ENCODE measurements around the gene CLSTN1.

The CLSTN1 gene

DNA sequence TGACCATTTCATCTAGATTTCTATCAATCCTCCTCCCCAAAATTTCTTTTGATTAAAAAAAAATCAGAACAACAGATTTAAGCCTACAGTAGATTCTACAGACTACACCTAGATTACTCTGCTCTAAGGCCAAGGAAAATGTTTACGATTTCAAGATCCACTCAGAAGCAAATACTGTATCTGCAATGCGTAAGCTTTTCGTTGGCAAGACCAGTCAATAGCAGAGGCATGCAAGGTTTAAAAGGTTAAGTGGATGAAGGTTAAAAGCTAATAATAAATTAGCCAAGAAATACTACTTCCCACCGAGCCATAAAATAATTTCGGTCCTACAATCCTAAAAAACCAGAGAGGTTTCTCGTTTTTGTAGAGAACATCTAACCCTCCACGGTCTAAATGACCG is 1.3 kb downstream of the CLSTN1 start:
- H3K9ac ChIP-seq (ENCODE audit: low read length), result peak overlapping the region; percentile 97
- no peaks in the 10 kb centered on the region for H3K9me2 ChIP-seq (replicated peaks; ENCODE audit: insufficient read depth, low read length)
- peaks cover 56% of the 10 kb centered on the region for H3F3A ChIP-seq (ENCODE audit: insufficient read depth)
- H3K4me3 ChIP-seq (ENCODE audit: insufficient read depth, low read length, poor library complexity, severe bottlenecking), result peak overlapping the region; percentile 89
- H3K79me2 ChIP-seq (ENCODE audit: insufficient read depth, low read length), result peaks cover 59% of the 10 kb centered on the region
- H3K27ac ChIP-seq (ENCODE audit: low read depth, low read length), result peak overlapping the region; percentile 90
- no peak for TF ChIP-seq EZH2phosphoT487 (conservative IDR thresholded peaks at IDR 0.05; ENCODE audit: low read length)
- TF ChIP-seq, protein P1, sequence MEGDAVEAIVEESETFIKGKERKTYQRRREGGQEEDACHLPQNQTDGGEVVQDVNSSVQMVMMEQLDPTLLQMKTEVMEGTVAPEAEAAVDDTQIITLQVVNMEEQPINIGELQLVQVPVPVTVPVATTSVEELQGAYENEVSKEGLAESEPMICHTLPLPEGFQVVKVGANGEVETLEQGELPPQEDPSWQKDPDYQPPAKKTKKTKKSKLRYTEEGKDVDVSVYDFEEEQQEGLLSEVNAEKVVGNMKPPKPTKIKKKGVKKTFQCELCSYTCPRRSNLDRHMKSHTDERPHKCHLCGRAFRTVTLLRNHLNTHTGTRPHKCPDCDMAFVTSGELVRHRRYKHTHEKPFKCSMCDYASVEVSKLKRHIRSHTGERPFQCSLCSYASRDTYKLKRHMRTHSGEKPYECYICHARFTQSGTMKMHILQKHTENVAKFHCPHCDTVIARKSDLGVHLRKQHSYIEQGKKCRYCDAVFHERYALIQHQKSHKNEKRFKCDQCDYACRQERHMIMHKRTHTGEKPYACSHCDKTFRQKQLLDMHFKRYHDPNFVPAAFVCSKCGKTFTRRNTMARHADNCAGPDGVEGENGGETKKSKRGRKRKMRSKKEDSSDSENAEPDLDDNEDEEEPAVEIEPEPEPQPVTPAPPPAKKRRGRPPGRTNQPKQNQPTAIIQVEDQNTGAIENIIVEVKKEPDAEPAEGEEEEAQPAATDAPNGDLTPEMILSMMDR (IDR thresholded peaks at IDR 0.05; ENCODE audit: insufficient read depth, low read length, poor library complexity, severe bottlenecking), result no peak
- peaks cover 10% of the 10 kb centered on the region; the same call in 1 of the 2 replicates for H4K20me1 ChIP-seq (ENCODE audit: low read depth, low read length)
- H3K27me3 ChIP-seq (ENCODE audit: low read length), result no peaks in the 10 kb centered on the region
- peak overlapping the region; percentile 94 for H3K4me2 ChIP-seq (ENCODE audit: low read depth, low read length, poor library complexity, severe bottlenecking)
- H2AFZ ChIP-seq (ENCODE audit: low read depth, low read length, severe bottlenecking), result no peak overlapping the region
- H3K36me3 ChIP-seq (ENCODE audit: low read length), result peaks cover 15% of the 10 kb centered on the region
- no peaks in the 10 kb centered on the region for H3K9me3 ChIP-seq (ENCODE audit: insufficient read depth, low read length)

DNA sequence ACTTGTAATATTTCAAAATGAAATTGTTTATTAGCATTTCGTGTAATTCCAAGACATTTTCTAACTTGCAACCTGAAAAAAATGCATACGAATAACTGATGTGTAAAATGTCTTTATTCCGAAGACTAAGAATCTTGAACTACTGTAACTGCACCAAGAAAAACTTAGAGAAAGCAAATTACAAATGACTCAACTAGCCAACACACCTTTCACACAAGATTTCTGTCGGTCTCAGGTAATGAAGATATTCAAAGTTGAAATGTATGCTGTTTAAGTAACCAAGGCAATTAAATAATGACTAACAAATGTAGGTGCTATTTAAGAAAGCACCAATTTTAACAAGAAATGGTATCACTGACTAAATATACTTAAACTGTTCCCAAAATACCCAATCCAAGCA is 2.1 kb downstream of the CLSTN1 start:
- Histone ChIP-seq H3K9me3 (ENCODE audit: insufficient read depth, low read length) (no peaks in the 10 kb centered on the region), H3K27ac (ENCODE audit: low read depth, low read length) (peak overlapping the region; percentile 90), H2AFZ (ENCODE audit: low read depth, low read length, severe bottlenecking) (no peak overlapping the region), H3K4me2 (ENCODE audit: low read depth, low read length, poor library complexity, severe bottlenecking) (peak overlapping the region; percentile 94), H3K4me3 (ENCODE audit: insufficient read depth, low read length, poor library complexity, severe bottlenecking) (peak overlapping the region; percentile 89), H3K79me2 (ENCODE audit: insufficient read depth, low read length) (peaks cover 67% of the 10 kb centered on the region), H3K9ac (ENCODE audit: low read length) (peak overlapping the region; percentile 97), H3K36me3 (ENCODE audit: low read length) (peaks cover 15% of the 10 kb centered on the region), H3K27me3 (ENCODE audit: low read length) (no peaks in the 10 kb centered on the region), H3F3A (ENCODE audit: insufficient read depth) (peaks cover 61% of the 10 kb centered on the region), H4K20me1 (ENCODE audit: low read depth, low read length) (peaks cover 10% of the 10 kb centered on the region; the same call in 1 of the 2 replicates), H3K9me2 (replicated peaks; ENCODE audit: insufficient read depth, low read length) (no peaks in the 10 kb centered on the region)
- TF ChIP-seq EZH2phosphoT487 (conservative IDR thresholded peaks at IDR 0.05; ENCODE audit: low read length), result no peak
- TF ChIP-seq, protein P1 (IDR thresholded peaks at IDR 0.05; ENCODE audit: insufficient read depth, low read length, poor library complexity, severe bottlenecking), result no peak

DNA sequence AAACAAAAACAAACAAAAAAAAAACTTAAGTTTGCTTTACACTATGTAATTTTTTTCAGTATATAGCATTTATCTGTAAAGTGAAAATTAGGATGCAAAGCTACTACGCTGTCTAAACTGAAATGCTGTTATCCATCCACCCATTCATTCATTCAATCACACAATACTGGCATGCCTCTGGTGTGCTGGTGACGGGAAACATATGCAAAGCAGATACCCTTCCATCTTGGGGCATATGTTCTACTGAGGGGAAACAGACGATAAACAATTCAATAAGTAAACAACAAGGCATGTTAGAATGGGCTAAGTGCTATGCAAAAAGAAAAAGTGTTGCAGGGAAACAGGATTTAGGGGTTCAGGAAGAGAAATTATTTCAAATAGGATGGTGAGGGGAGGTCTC is 3.2 kb downstream of the CLSTN1 start:
- peak overlapping the region; percentile 94 for H3K4me2 ChIP-seq (ENCODE audit: low read depth, low read length, poor library complexity, severe bottlenecking)
- peaks cover 15% of the 10 kb centered on the region for H3K36me3 ChIP-seq (ENCODE audit: low read length)

More for the DNA sequence above, 3.2 kb downstream of the CLSTN1 start:
- Histone ChIP-seq H3K4me3 (ENCODE audit: insufficient read depth, low read length, poor library complexity, severe bottlenecking) (peak overlapping the region; percentile 89), H3F3A (ENCODE audit: insufficient read depth) (peaks cover 62% of the 10 kb centered on the region), H3K9ac (ENCODE audit: low read length) (peak overlapping the region; percentile 97), H3K9me2 (replicated peaks; ENCODE audit: insufficient read depth, low read length) (no peaks in the 10 kb centered on the region), H3K79me2 (ENCODE audit: insufficient read depth, low read length) (peaks cover 79% of the 10 kb centered on the region), H4K20me1 (ENCODE audit: low read depth, low read length) (peaks cover 10% of the 10 kb centered on the region; the same call in 1 of the 2 replicates), H3K27me3 (ENCODE audit: low read length) (no peaks in the 10 kb centered on the region), H3K27ac (ENCODE audit: low read depth, low read length) (peak overlapping the region; percentile 90), H3K9me3 (ENCODE audit: insufficient read depth, low read length) (no peaks in the 10 kb centered on the region), H2AFZ (ENCODE audit: low read depth, low read length, severe bottlenecking) (no peak overlapping the region)
- TF ChIP-seq EZH2phosphoT487 (conservative IDR thresholded peaks at IDR 0.05; ENCODE audit: low read length), result no peak
- TF ChIP-seq, protein P1 (IDR thresholded peaks at IDR 0.05; ENCODE audit: insufficient read depth, low read length, poor library complexity, severe bottlenecking), result no peak
